ENCODE results near the gene YIF1A.

YIF1A gene

DNA sequence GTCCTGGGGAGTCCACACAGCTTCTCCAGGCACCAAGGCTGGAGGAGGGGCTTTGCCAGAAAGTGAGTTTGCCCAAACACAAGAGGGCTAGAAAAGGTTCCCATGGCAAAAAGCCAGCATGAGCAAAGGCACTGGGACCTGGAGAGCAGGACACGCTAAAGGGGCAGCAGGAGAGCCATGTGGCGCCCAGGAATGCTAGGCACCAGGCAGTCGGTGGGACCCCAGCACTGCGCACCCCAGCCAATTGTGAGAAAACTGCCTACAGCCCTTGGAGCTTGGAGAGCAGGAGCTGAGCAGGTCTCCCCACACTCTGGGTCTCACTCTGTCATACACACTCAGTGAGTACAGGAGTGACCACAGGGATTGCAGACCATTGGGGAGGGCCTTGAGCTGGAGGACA, 25.7 kb downstream of the YIF1A start:
- H3K27ac ChIP-seq (ENCODE audit: extremely low read depth, low read depth, low read length): no peak overlapping the region

DNA sequence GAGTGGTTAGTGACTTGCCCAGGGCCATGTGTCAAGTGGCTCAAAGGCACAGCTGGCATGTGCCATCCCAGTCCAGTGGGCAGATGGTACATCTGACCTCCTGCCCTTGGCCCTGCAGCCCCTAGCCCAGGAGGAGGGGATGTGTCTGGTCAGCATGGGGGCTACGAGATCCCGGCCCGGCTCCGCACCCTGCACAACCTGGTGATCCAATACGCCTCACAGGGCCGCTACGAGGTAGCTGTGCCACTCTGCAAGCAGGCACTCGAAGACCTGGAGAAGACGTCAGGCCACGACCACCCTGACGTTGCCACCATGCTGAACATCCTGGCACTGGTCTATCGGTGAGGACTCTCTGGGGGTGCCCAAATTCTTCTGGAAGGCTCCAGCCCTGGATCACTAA, 26.2 kb downstream of the YIF1A start:
- TF ChIP-seq ZNF221 (tag by site-specific recombination; IDR thresholded peaks at IDR 0.05; ENCODE audit: borderline replicate concordance) (no peak), KLF16 (tag by site-specific recombination; IDR thresholded peaks at IDR 0.05) (no peak), SP7 (tag by site-specific recombination; IDR thresholded peaks at IDR 0.05) (no peak), GLI4 (tag by site-specific recombination; IDR thresholded peaks at IDR 0.05) (no peak), ZNF248 (tag by site-specific recombination; IDR thresholded peaks at IDR 0.05) (no peak), ZNF555 (tag by site-specific recombination; conservative IDR thresholded peaks at IDR 0.05) (no peak), OSR2 (tag by site-specific recombination; IDR thresholded peaks at IDR 0.05) (no peak), ZNF157 (tag by site-specific recombination; IDR thresholded peaks at IDR 0.05) (no peak), ZXDB (tag by site-specific recombination; IDR thresholded peaks at IDR 0.05) (no peak)
- TF ChIP-seq, protein P1, sequence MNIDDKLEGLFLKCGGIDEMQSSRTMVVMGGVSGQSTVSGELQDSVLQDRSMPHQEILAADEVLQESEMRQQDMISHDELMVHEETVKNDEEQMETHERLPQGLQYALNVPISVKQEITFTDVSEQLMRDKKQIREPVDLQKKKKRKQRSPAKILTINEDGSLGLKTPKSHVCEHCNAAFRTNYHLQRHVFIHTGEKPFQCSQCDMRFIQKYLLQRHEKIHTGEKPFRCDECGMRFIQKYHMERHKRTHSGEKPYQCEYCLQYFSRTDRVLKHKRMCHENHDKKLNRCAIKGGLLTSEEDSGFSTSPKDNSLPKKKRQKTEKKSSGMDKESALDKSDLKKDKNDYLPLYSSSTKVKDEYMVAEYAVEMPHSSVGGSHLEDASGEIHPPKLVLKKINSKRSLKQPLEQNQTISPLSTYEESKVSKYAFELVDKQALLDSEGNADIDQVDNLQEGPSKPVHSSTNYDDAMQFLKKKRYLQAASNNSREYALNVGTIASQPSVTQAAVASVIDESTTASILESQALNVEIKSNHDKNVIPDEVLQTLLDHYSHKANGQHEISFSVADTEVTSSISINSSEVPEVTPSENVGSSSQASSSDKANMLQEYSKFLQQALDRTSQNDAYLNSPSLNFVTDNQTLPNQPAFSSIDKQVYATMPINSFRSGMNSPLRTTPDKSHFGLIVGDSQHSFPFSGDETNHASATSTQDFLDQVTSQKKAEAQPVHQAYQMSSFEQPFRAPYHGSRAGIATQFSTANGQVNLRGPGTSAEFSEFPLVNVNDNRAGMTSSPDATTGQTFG (tag by site-specific recombination; IDR thresholded peaks at IDR 0.05; ENCODE audit: borderline replicate concordance): no peak
- Histone ChIP-seq H3K9me3 (ENCODE audit: control insufficient read depth, insufficient read depth, low read depth, low read length) (no peaks in the 10 kb centered on the region), H3K36me3 (ENCODE audit: control insufficient read depth in 2 of 2, insufficient read depth in 1 of 2, low read length in 2 of 2) (peaks cover 3 to 79% of the 10 kb centered on the region in 2 experiments; a peak in 1 of 3 replicates), H3K4me1 (ENCODE audit: control insufficient read depth, insufficient read depth, low read length) (no peaks in the 10 kb centered on the region), H3K27ac (ENCODE audit: extremely low read depth, low read depth, low read length) (no peak overlapping the region), H3K4me3 (ENCODE audit: low read depth, low read length) (no peak overlapping the region)
- CTCF ChIA-PET: interaction anchor here (0.6 to 2.5 kb wide), 4 partner anchors 22 to 186 kb away, joined by 3 to 15 read pairs (median 5); partner anchors contain the start of gene YIF1A
- POLR2A ChIA-PET: interaction anchor here (1.2 kb wide), 1 partner anchor 40 kb away, joined by 3 read pairs; no protein-coding TSS in a partner anchor

More for the DNA sequence above, 25.7 kb downstream of the YIF1A start:
- Histone ChIP-seq H3K9me3 (ENCODE audit: control insufficient read depth, insufficient read depth, low read depth, low read length) (no peaks in the 10 kb centered on the region), H3K4me3 (ENCODE audit: low read depth, low read length) (no peak overlapping the region), H3K4me1 (ENCODE audit: control insufficient read depth, insufficient read depth, low read length) (no peaks in the 10 kb centered on the region), H3K36me3 (ENCODE audit: control insufficient read depth in 2 of 2, insufficient read depth in 1 of 2, low read length in 2 of 2) (peaks cover 3 to 79% of the 10 kb centered on the region in 2 experiments; a peak in 1 of 3 replicates)
- TF ChIP-seq ZNF623 (tag by site-specific recombination; IDR thresholded peaks at IDR 0.05): peak; percentile 39
- TF ChIP-seq, protein P2, sequence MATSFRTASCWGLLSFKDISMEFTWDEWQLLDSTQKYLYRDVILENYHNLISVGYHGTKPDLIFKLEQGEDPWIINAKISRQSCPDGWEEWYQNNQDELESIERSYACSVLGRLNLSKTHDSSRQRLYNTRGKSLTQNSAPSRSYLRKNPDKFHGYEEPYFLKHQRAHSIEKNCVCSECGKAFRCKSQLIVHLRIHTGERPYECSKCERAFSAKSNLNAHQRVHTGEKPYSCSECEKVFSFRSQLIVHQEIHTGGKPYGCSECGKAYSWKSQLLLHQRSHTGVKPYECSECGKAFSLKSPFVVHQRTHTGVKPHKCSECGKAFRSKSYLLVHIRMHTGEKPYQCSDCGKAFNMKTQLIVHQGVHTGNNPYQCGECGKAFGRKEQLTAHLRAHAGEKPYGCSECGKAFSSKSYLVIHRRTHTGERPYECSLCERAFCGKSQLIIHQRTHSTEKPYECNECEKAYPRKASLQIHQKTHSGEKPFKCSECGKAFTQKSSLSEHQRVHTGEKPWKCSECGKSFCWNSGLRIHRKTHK (tag by site-specific recombination; IDR thresholded peaks at IDR 0.05): no peak
- CTCF ChIA-PET: interaction anchor here (0.6 to 2.5 kb wide), 4 partner anchors 21 to 41 kb away, joined by 4 to 15 read pairs (median 5); partner anchors contain the start of gene YIF1A
- POLR2A ChIA-PET: interaction anchor here (1.2 to 1.4 kb wide), 2 partner anchors 26 to 41 kb away, joined by 3 to 7 read pairs; partner anchors contain the start of gene YIF1A

DNA sequence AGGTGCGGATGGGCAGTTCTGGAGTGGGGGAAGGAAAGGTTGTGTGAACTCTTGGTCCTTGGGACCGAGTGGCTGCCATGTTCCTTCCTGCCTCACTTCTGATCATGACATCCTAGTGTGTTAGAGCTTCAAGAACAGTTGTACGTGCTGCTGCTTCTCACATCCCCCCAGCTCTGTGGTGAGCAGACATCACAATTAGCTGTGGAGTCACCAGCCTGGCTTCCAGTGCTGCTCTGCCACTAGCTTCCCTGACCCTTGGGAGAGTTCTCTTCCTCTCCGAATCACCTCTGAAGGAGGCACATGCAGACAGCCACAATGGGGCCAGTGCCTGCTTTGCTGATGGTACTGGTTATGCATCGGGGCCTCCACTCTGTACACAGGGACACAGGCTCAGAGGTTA, 26.8 kb downstream of the YIF1A start:
- ChIA-PET POLR2A (no interaction called here), CTCF (interaction anchor here (0.7 to 2.5 kb wide), 3 partner anchors 19 to 186 kb away, joined by 3 to 15 read pairs (median 4); no protein-coding TSS in a partner anchor)
- Histone ChIP-seq H3K4me1 (ENCODE audit: control insufficient read depth, insufficient read depth, low read length) (no peaks in the 10 kb centered on the region), H3K9me3 (ENCODE audit: control insufficient read depth, insufficient read depth, low read depth, low read length) (no peaks in the 10 kb centered on the region), H3K36me3 (ENCODE audit: control insufficient read depth in 2 of 2, insufficient read depth in 1 of 2, low read length in 2 of 2) (peaks cover 3 to 79% of the 10 kb centered on the region in 2 experiments; a peak in 1 of 3 replicates), H3K27ac (ENCODE audit: extremely low read depth, low read depth, low read length) (no peak overlapping the region), H3K4me3 (ENCODE audit: low read depth, low read length) (no peak overlapping the region)
- TF ChIP-seq ZNF529 (tag by site-specific recombination; IDR thresholded peaks at IDR 0.05; ENCODE audit: insufficient replicate concordance): no peak
- no peak for TF ChIP-seq ZNF510 (tag by site-specific recombination; IDR thresholded peaks at IDR 0.05; ENCODE audit: insufficient replicate concordance)
- TF ChIP-seq KLF10 (tag by site-specific recombination; IDR thresholded peaks at IDR 0.05): no peak
- TF ChIP-seq MZF1 (tag by site-specific recombination; IDR thresholded peaks at IDR 0.05; ENCODE audit: borderline replicate concordance): no peak
- TF ChIP-seq ZNF677 (tag by site-specific recombination; IDR thresholded peaks at IDR 0.05): no peak
- no peak for TF ChIP-seq KLF9 (tag by site-specific recombination; IDR thresholded peaks at IDR 0.05; ENCODE audit: low read depth)
- no peak for TF ChIP-seq ZNF311 (tag by site-specific recombination; IDR thresholded peaks at IDR 0.05; ENCODE audit: borderline replicate concordance)
- no peak for TF ChIP-seq ZBTB17 (tag by site-specific recombination; IDR thresholded peaks at IDR 0.05)

Measured in HEK293 (cell line).